Measurements from ENCODE around the gene NUP214. TPM values are rescaled to one million over a fixed set of nuclear protein-coding genes. Genes with fewer than 3 reads are reported as not detected.

NUP214 gene
- total RNA-seq, 1 experiment from 2014 or later: 34.9 TPM

GRCh38 chr9:131162886-131163285 is 37.5 kb downstream of the NUP214 start:
- in situ Hi-C loops (cut with HindIII; ENCODE audit: low pct_unique_long_range_greater_than_20kb, low sequenced_read_pairs) (no loop called here), intact Hi-C loops (cut with micrococcal nuclease; ENCODE audit: unreplicated experiment) (no loop called here)
- Histone ChIP-seq H3K27me3 (ENCODE audit: control insufficient read depth, insufficient read depth, low read length) (no peaks in the 10 kb centered on the region), H3K4me1 (ENCODE audit: control insufficient read depth, insufficient read depth, low read length) (no peaks in the 10 kb centered on the region), H3K4me3 (ENCODE audit: low read depth in 2 of 2, low read length in 2 of 2) (no peak overlapping the region), H3K9me3 (ENCODE audit: control insufficient read depth, insufficient read depth, low read depth, low read length) (no peaks in the 10 kb centered on the region), H3K36me3 (ENCODE audit: control insufficient read depth, insufficient read depth, low read length) (peaks cover 19% of the 10 kb centered on the region), H3K27ac (ENCODE audit: low read length) (no peak overlapping the region)
- DNase-seq (ENCODE audit: low read depth, low spot score) (no peak), ATAC-seq (no peak)
- ChIA-PET POLR2A (no interaction called here), CTCF (no interaction called here)
- no peak for TF ChIP-seq TCF7L2 (IDR thresholded peaks at IDR 0.05; ENCODE audit: low read depth, low read length)
- TF ChIP-seq POLR2AphosphoS5 (IDR thresholded peaks at IDR 0.05; ENCODE audit: low read depth, low read length): no peak
- TF ChIP-seq SIN3A (IDR thresholded peaks at IDR 0.05; ENCODE audit: borderline replicate concordance, insufficient read depth, low read depth, low read length): no peak
- TF ChIP-seq CTCF (IDR thresholded peaks at IDR 0.05): no peak
- no peak for TF ChIP-seq REST (IDR thresholded peaks at IDR 0.05; ENCODE audit: insufficient read depth in 1 of 2, low read depth in 2 of 2, low read length in 1 of 2)
- BruUV-seq (replicated peaks): no TSS peak

GRCh38 chr9:131165523-131165922 is 40.1 kb downstream of the NUP214 start:
- intact Hi-C loops (cut with micrococcal nuclease; ENCODE audit: unreplicated experiment) (no loop called here), in situ Hi-C loops (cut with HindIII; ENCODE audit: low pct_unique_long_range_greater_than_20kb, low sequenced_read_pairs) (no loop called here)
- H3K9me3 ChIP-seq (ENCODE audit: control insufficient read depth, insufficient read depth, low read depth, low read length): no peaks in the 10 kb centered on the region
- TF ChIP-seq TCF7L2 (IDR thresholded peaks at IDR 0.05; ENCODE audit: low read depth, low read length): no peak
- no peak for TF ChIP-seq SIN3A (IDR thresholded peaks at IDR 0.05; ENCODE audit: borderline replicate concordance, insufficient read depth, low read depth, low read length)
- no peak overlapping the region for H3K27ac ChIP-seq (ENCODE audit: low read length)
- ChIA-PET POLR2A (no interaction called here), CTCF (no interaction called here)
- no peaks in the 10 kb centered on the region for H3K4me1 ChIP-seq (ENCODE audit: control insufficient read depth, insufficient read depth, low read length)
- ATAC-seq (no peak), DNase-seq (ENCODE audit: low read depth, low spot score) (no peak)
- peaks cover 13% of the 10 kb centered on the region for H3K36me3 ChIP-seq (ENCODE audit: control insufficient read depth, insufficient read depth, low read length)
- H3K27me3 ChIP-seq (ENCODE audit: control insufficient read depth, insufficient read depth, low read length): no peaks in the 10 kb centered on the region
- no TSS peak for BruUV-seq (replicated peaks)
- no peak overlapping the region for H3K4me3 ChIP-seq (ENCODE audit: low read depth in 2 of 2, low read length in 2 of 2)

- H3K9me3 ChIP-seq (ENCODE audit: control insufficient read depth, insufficient read depth, low read depth, low read length): no peaks in the 10 kb centered on the region
- TF ChIP-seq TCF7L2 (IDR thresholded peaks at IDR 0.05; ENCODE audit: low read depth, low read length) (no peak), SIN3A (IDR thresholded peaks at IDR 0.05; ENCODE audit: borderline replicate concordance, insufficient read depth, low read depth, low read length) (no peak), POLR2AphosphoS5 (IDR thresholded peaks at IDR 0.05; ENCODE audit: low read depth, low read length) (no peak), CTCF (IDR thresholded peaks at IDR 0.05) (no peak), REST (IDR thresholded peaks at IDR 0.05; ENCODE audit: insufficient read depth in 1 of 2, low read depth in 2 of 2, low read length in 1 of 2) (no peak)
- in situ Hi-C loops (cut with HindIII; ENCODE audit: low pct_unique_long_range_greater_than_20kb, low sequenced_read_pairs): no loop called here
- H3K36me3 ChIP-seq (ENCODE audit: control insufficient read depth, insufficient read depth, low read length): peaks cover 13% of the 10 kb centered on the region
- no peaks in the 10 kb centered on the region for H3K4me1 ChIP-seq (ENCODE audit: control insufficient read depth, insufficient read depth, low read length)
- DNase-seq (ENCODE audit: low read depth, low spot score) (no peak), ATAC-seq (no peak)
- intact Hi-C loops (cut with micrococcal nuclease; ENCODE audit: unreplicated experiment): no loop called here
- no TSS peak for BruUV-seq (replicated peaks)
- CTCF ChIA-PET: interaction anchor here (1.0 kb wide), 1 partner anchor 10 kb away, joined by 3 read pairs; no protein-coding TSS in a partner anchor
- no peaks in the 10 kb centered on the region for H3K27me3 ChIP-seq (ENCODE audit: control insufficient read depth, insufficient read depth, low read length)
- H3K4me3 ChIP-seq (ENCODE audit: low read depth in 2 of 2, low read length in 2 of 2): no peak overlapping the region
- POLR2A ChIA-PET: interaction anchor here (0.7 kb wide), 1 partner anchor 42 kb away, joined by 3 read pairs; the partner anchor contains the start of gene NUP214
- no peak overlapping the region for H3K27ac ChIP-seq (ENCODE audit: low read length)
Measured at GRCh38 chr9:131167146-131167692, 41.8 kb downstream of the NUP214 start.

Data from Panc1 (cell line).